Esophagus (tissue), 2 donors: ENCODE data around the gene SRBD1. TPM values are rescaled to one million over a fixed set of nuclear protein-coding genes. Genes with fewer than 3 reads are reported as not detected.

Experiments used
- H3K27ac ChIP-seq, 2 donors: one replicate each; pipeline ENCODE4 v1.5.1; 2013; ENCODE audit warnings: low read depth in 2 of 2, mild to moderate bottlenecking in 2 of 2, inconsistent platforms in 1 of 2, low read length in 1 of 2, moderate library complexity in 1 of 2
- H3K27me3 ChIP-seq, 2 donors: one replicate each; pipeline ENCODE4 v1.6.1; 2013; ENCODE audit warnings: low read length in 2 of 2, control low read depth in 1 of 2, mild to moderate bottlenecking in 1 of 2; ENCODE audit not compliant: insufficient read depth in 2 of 2, control insufficient read depth in 1 of 2
- H3K36me3 ChIP-seq, 2 donors: one replicate each; pipeline ENCODE4 v1.6.1; 2013; ENCODE audit warnings: low read length in 1 of 2; ENCODE audit not compliant: control insufficient read depth in 2 of 2, insufficient read depth in 2 of 2
- H3K4me1 ChIP-seq, 2 donors: one replicate each; pipeline ENCODE4 v1.6.1; 2013; ENCODE audit warnings: low read length in 1 of 2; ENCODE audit not compliant: control insufficient read depth in 2 of 2, insufficient read depth in 2 of 2
- H3K4me3 ChIP-seq, 2 donors: one replicate each; pipeline ENCODE4 v1.5.1; 2013; ENCODE audit warnings: low read length in 2 of 2, mild to moderate bottlenecking in 2 of 2, low read depth in 1 of 2, moderate library complexity in 1 of 2
- H3K9me3 ChIP-seq, 2 donors: one replicate each; pipeline ENCODE4 v1.6.1; 2013; ENCODE audit warnings: mild to moderate bottlenecking in 2 of 2, low read depth in 1 of 2, low read length in 1 of 2, moderate library complexity in 1 of 2; ENCODE audit not compliant: control insufficient read depth in 2 of 2, insufficient read depth in 1 of 2
- WGBS, 2 donors: extraction: QIAGEN DNeasy Blood & Tissue Kit; methylation state at CpG; one replicate each; pipeline ENCODE4 v1.1.7; 2013; 5-methylcytosine and 5-hydroxymethylcytosine counted together
- polyA plus RNA-seq, 2 donors: library from polyadenylated mRNA; stranded (reverse); fragments of 200-250 nt; gene quantifications; one replicate each; pipeline ENCODE4 v1.2.3, GENCODE V29; 2013
- donor health status: healthy with polysubstance abuse.
- donor health status: Bipolar disorder and iron deficiency.

SRBD1 gene
- polyA plus RNA-seq, 2 donors: 2.3 to 3.1 TPM

DNA sequence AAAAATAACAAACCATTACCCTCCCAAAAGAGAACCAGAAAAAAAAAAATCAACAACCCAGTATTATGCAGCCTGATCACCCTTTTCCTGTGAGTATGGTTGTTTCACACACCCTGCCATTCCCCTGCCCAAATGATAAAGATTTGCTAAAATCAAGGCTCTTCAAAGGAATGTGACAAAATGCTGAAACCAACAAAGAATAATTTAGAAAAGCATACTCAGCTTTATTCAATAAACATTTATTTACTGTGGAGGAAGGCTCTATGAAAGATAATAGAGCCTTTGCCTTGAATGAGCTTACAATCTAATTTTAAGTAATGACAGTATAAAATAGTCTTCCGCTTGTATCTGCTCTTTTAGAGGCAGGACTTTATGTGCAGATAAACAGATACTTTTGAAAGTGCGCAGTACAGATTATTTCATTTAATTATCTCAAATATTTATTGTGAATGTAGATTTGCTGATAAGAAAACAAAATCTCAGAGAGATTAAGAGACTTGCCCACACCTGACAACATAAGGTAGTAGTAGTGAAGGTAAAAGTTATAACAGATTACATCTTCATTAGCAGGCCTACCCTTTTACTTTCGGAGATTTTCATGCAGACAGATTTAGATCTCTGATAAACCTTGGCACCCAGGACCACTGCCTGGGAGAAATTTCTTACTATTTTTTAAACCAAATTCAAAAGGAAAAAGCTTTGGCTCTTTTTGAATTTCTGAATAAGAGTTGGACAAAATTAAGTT is 211.9 kb downstream of the SRBD1 start:
- 96 to 98% methylated on average over 3 of the region's 3 CpGs for WGBS, 2 donors
- Histone ChIP-seq H3K4me3 (no peak overlapping the region), H3K27ac (no peak overlapping the region), H3K4me1 (no peaks in the 10 kb centered on the region), H3K27me3 (no peaks in the 10 kb centered on the region), H3K9me3 (no peaks in the 10 kb centered on the region), H3K36me3 (no peaks in the 10 kb centered on the region)

DNA sequence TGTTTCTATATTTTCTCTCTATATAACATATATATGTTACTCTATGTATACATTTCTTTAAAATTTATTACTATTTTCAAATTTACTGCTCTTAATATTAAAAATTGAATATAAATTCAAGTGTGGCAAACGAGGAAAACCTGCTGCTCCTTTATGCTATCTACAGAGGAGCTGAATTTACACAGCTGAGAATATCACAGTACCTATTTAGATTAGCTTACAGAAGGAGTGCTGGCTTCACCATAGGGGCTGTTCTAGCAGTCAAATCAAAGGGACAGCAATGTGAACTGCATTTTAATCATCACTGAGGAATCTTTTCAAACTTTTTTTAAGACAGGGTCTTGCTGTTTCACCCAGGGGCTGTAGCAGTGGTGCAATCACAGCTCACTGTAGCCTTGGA is 213.8 kb downstream of the SRBD1 start:
- no peak overlapping the region for H3K4me3 ChIP-seq
- H3K27me3 ChIP-seq: no peaks in the 10 kb centered on the region
- no peak overlapping the region for H3K27ac ChIP-seq
- no peaks in the 10 kb centered on the region for H3K4me1 ChIP-seq
- no peaks in the 10 kb centered on the region for H3K9me3 ChIP-seq
- no peaks in the 10 kb centered on the region for H3K36me3 ChIP-seq
- 81 to 91% methylated on average over 1 of the region's 1 CpG for WGBS, 2 donors

DNA sequence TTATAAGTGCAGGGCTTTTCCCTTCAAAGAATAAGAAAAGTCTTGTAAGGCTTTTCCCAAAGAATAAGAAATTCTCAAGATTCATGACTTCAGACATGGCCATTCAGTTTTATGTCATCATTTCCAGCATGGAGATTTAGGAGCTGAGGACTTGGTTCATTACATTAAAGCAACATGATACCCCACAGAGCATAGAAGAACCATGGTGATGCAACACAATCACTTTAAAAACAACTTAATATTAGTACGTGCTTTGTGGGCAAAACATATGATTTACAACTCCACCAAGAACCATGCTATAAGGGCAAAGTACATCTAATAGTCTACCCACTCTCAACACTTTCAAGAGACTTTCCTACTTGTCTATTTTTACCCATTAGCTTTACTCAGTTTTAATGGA is 214.4 kb downstream of the SRBD1 start:
- 97 to 99% methylated on average over 1 of the region's 1 CpG for WGBS, 2 donors
- H3K4me3 ChIP-seq: no peak overlapping the region

DNA sequence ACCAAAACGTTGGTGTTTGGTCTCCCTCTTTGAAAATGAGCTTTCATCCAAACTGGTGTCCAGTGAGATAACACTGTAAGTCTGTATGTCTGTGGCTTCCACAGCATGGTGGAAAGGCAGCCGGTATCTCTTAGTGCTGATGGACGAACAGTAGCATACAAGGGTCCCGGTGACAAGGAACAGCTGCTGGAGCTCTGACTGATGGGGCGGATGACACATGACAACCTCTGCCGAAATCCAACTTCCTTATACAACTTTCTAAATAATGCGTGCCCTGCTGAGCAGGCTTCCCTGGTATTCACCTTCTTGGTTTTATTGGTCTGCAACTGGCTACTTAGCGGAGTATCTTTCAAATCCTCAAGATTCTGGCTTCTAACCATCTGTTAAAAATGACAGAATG is 216.2 kb downstream of the SRBD1 start:
- no peaks in the 10 kb centered on the region for H3K27me3 ChIP-seq
- no peaks in the 10 kb centered on the region for H3K36me3 ChIP-seq
- 91% methylated on average over 8 of the region's 8 CpGs for WGBS, 2 donors
- no peaks in the 10 kb centered on the region for H3K4me1 ChIP-seq
- H3K4me3 ChIP-seq: no peak overlapping the region
- no peak overlapping the region for H3K27ac ChIP-seq
- H3K9me3 ChIP-seq: no peaks in the 10 kb centered on the region

More for the DNA sequence above, 214.4 kb downstream of the SRBD1 start:
- no peaks in the 10 kb centered on the region for H3K4me1 ChIP-seq
- no peaks in the 10 kb centered on the region for H3K9me3 ChIP-seq
- no peaks in the 10 kb centered on the region for H3K36me3 ChIP-seq
- no peaks in the 10 kb centered on the region for H3K27me3 ChIP-seq
- no peak overlapping the region for H3K27ac ChIP-seq

DNA sequence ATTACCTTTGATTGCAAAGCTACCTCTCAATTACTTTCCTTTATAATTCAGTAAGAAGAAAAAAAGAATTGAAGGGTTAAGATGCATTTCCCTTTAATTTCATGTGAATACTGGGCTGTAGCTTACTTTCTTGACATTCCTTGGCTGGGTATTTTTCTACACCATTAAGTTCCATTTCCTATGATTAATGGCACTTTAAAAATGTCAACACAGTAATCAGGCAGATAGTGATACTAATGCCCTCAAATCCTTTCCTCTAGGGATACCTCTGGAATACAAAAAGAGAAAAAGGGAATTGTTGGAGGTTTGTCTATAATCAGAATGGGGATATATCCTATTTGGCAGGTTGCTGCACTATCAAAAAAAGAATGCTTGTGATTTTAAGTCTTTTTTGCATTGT is 216.9 kb downstream of the SRBD1 start:
- no peak overlapping the region for H3K27ac ChIP-seq
- no peaks in the 10 kb centered on the region for H3K4me1 ChIP-seq
- no peaks in the 10 kb centered on the region for H3K36me3 ChIP-seq
- no peak overlapping the region for H3K4me3 ChIP-seq
- no peaks in the 10 kb centered on the region for H3K9me3 ChIP-seq
- no peaks in the 10 kb centered on the region for H3K27me3 ChIP-seq

DNA sequence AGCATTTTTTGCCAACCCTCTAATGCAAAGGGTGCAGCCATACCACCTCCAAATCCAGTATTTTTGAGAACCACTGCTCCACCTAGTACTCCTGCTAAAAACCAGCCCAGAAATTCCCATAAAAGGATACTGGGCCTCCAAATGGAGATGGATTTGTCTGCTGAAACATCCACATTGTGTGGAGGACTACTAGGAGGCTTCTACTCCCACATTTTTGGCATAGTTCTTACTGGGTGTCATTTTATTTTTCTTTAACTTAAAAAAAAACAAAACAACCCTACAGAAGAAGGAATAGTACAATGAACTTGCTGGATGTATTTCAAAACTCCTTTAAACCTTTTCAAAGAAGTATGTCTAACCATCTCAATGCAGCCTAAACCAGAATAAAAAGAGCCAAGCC is 219.2 kb downstream of the SRBD1 start:
- Histone ChIP-seq H3K27me3 (no peaks in the 10 kb centered on the region), H3K4me1 (no peaks in the 10 kb centered on the region), H3K4me3 (no peak overlapping the region), H3K36me3 (peaks cover 2% of the 10 kb centered on the region in 2 donors), H3K9me3 (no peaks in the 10 kb centered on the region), H3K27ac (no peak overlapping the region)

DNA sequence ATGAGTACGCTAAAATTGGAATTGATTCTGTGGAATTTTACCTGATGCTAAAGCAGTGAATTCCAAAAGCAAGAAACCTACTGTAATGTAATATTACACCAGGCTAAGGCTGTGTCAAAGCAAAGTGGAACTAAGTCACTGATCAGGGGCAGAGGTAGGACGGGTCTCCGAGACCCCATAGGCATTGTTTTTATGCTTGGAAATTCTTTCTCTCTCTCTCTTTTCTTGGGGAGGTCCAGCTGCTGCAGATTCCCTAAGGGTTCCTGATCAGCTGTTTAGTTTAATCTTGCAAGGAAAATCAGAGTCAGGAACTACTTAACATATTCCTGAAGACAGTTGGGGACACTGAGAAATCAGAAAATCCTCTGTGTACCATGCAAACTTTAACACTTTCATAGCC is 220.2 kb downstream of the SRBD1 start:
- H3K27ac ChIP-seq: no peak overlapping the region
- H3K36me3 ChIP-seq: peaks cover 2% of the 10 kb centered on the region in 2 donors
- no peaks in the 10 kb centered on the region for H3K4me1 ChIP-seq
- H3K27me3 ChIP-seq: no peaks in the 10 kb centered on the region
- H3K4me3 ChIP-seq: no peak overlapping the region
- 91 to 93% methylated on average over 3 of the region's 3 CpGs for WGBS, 2 donors
- H3K9me3 ChIP-seq: no peaks in the 10 kb centered on the region

DNA sequence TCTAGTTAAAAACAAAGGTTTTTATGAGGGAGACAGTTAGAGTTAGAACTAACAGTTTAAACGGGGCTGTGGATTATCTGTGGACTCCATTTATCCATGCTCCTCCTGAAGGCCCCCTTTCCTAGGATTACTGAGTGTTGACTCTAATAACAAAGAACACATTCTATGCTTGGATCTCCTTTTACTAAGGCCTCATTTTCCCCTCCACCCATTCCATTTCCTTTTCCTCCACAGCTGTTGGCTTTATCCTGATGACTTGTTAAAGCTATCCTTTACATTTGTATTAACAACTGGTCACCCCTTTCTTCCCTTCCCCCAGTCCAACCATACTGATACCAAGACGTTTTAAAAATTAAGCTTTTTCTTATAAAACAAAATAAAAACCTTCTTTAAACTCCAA is 220.6 kb downstream of the SRBD1 start:
- Histone ChIP-seq H3K27me3 (no peaks in the 10 kb centered on the region), H3K4me1 (no peaks in the 10 kb centered on the region), H3K36me3 (peaks cover 2% of the 10 kb centered on the region in 2 donors), H3K27ac (no peak overlapping the region), H3K4me3 (no peak overlapping the region), H3K9me3 (no peaks in the 10 kb centered on the region)
- WGBS, 2 donors: 57 to 64% methylated on average over 2 of the region's 2 CpGs

DNA sequence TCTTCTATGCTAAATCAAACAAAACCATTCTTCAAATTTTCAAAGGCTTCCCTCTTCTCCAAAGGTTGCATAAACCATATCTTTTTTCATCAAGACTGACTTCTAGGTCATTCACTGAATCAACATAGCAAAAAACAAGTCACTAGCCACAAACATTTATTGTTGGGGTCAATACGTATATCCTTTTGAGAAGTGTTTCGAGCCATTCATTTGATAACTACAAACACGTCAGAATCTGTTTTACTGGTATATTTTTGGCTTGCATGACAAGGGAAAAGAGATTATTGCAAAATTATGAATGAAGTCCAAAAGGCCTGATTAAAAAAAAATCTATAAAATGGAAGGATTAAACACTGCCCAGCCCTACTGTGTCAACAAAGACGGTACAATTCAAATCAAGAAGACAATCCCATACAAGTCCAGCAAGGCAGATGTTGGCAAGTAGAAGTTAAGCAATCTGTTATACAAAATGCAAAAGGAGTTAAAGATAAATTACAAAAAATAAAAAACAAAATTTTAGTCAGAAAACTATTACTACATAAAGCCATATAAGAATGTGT is 222.4 kb downstream of the SRBD1 start:
- Histone ChIP-seq H3K4me1 (no peaks in the 10 kb centered on the region), H3K9me3 (no peaks in the 10 kb centered on the region), H3K27ac (no peak overlapping the region), H3K4me3 (no peak overlapping the region), H3K27me3 (no peaks in the 10 kb centered on the region), H3K36me3 (peaks cover 2% of the 10 kb centered on the region in 2 donors)
- 60 to 70% methylated on average over 4 of the region's 4 CpGs for WGBS, 2 donors

DNA sequence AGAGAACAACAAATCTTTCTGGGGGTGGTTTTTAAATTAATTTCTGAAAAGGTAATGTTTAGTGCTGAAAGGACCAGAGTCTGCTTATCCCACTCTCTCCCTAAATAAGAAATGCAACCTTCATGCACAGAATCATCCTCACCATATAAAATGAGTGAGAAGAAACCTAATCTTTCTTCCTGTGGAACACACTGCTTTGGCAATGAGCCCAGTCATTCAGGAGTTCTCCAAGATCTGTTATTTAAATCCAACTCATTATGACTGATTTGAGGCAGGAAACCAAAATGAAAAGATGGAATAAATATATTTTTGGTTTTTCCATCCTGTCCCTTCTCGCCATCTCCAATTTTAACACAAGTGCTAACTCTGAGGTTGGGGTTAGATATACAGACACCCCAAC is 228.3 kb downstream of the SRBD1 start:
- Histone ChIP-seq H3K36me3 (peaks cover 2% of the 10 kb centered on the region in 2 donors), H3K9me3 (no peaks in the 10 kb centered on the region), H3K27ac (no peak overlapping the region), H3K4me1 (no peaks in the 10 kb centered on the region), H3K4me3 (no peak overlapping the region), H3K27me3 (no peaks in the 10 kb centered on the region)
- 88 to 89% methylated on average over 1 of the region's 1 CpG for WGBS, 2 donors
